Panc1 (cell line): Measurements from ENCODE around the gene IGSF5. TPM values are rescaled to one million over a fixed set of nuclear protein-coding genes. Genes with fewer than 3 reads are reported as not detected.

ENCODE experiments used
- ATAC-seq: fragments of 200-7000 bp; cut with Tn5 transposase; 2 replicates; pipeline ENCODE4 v1.9.1; 2020; ENCODE audit warnings: mild to moderate bottlenecking, moderate library complexity
- BruUV-seq: library from RNA; stranded (reverse); fragments of 400-500 nt; replicated peaks from 2 replicates; lab custom pipeline; 2021; lab: Mats Ljungman, UMichigan
- CTCF ChIA-PET: fragments of 300-600 bp; sonication (Branson Sonifier 250); formaldehyde crosslinking; loops from one replicate; lab custom pipeline; 2022; ENCODE audit warnings: antibody characterized with exemption; lab: Charles Lee
- POLR2A ChIA-PET: fragments of 300-600 bp; sonication (Branson Sonifier 250); formaldehyde crosslinking; loops from one replicate; lab custom pipeline; 2022; ENCODE audit warnings: antibody characterized with exemption; lab: Charles Lee
- DNase-seq: peaks from one replicate; pipeline ENCODE4 v3.0.0-alpha.2; 2010; ENCODE audit warnings: low read depth, low spot score
- H3K27ac ChIP-seq: 2 replicates; pipeline ENCODE4 v1.5.1; 2011; ENCODE audit warnings: mild to moderate bottlenecking, low read length, inconsistent platforms
- H3K27me3 ChIP-seq: fragments of 200-500 bp; sonication (Bioruptor generic); 2 replicates; pipeline ENCODE4 v1.6.0; 2014; ENCODE audit warnings: low read length, inconsistent platforms; ENCODE audit not compliant: control insufficient read depth, insufficient read depth
- H3K36me3 ChIP-seq: fragments of 200-500 bp; sonication (Bioruptor generic); 2 replicates; pipeline ENCODE4 v1.5.1; 2014; ENCODE audit warnings: inconsistent platforms, mild to moderate bottlenecking, low read length, moderate library complexity; ENCODE audit not compliant: control insufficient read depth, insufficient read depth
- H3K4me1 ChIP-seq: 2 replicates; pipeline ENCODE4 v1.5.1; 2011; ENCODE audit warnings: inconsistent platforms, mild to moderate bottlenecking, low read length, moderate library complexity; ENCODE audit not compliant: control insufficient read depth, insufficient read depth
- H3K4me3 ChIP-seq, 2 experiments: 2 replicates each; pipeline ENCODE4 v1.5.1; 2011 to 2012; ENCODE audit warnings: low read depth in 2 of 2, low read length in 2 of 2, mild to moderate bottlenecking in 2 of 2, inconsistent platforms in 1 of 2, moderate library complexity in 1 of 2
- H3K9me3 ChIP-seq: fragments of 200-500 bp; sonication (Bioruptor generic); 2 replicates; pipeline ENCODE4 v1.5.1; 2014; ENCODE audit warnings: low read depth, mild to moderate bottlenecking, inconsistent platforms, low read length, moderate library complexity; ENCODE audit not compliant: control insufficient read depth, insufficient read depth
- CTCF ChIP-seq: fragments of 450-650 bp; IDR thresholded peaks from 2 replicates; pipeline ENCODE4 v1.5.1; 2017; ENCODE audit warnings: mild to moderate bottlenecking
- POLR2AphosphoS5 ChIP-seq: IDR thresholded peaks from 2 replicates; pipeline ENCODE4 v1.6.1; 2012; ENCODE audit warnings: mild to moderate bottlenecking, low read depth, low read length, moderate library complexity
- REST ChIP-seq, 2 experiments: IDR thresholded peaks; 2 replicates each; pipeline ENCODE4 v1.6.1; 2011 to 2012; ENCODE audit warnings: low read depth in 2 of 2, control low read depth in 1 of 2, low read length in 1 of 2, mild to moderate bottlenecking in 1 of 2, moderate library complexity in 1 of 2; ENCODE audit not compliant: insufficient read depth in 1 of 2
- SIN3A ChIP-seq: IDR thresholded peaks from 2 replicates; pipeline ENCODE4 v1.6.1; 2012; ENCODE audit warnings: low read depth, mild to moderate bottlenecking, low read length, moderate library complexity, borderline replicate concordance; ENCODE audit not compliant: insufficient read depth
- TCF7L2 ChIP-seq: IDR thresholded peaks from 2 replicates; pipeline ENCODE4 v1.6.1; 2011; ENCODE audit warnings: mild to moderate bottlenecking, low read depth, low read length, inconsistent platforms
- in situ Hi-C: cut with HindIII; loops from 2 replicates; pipeline ENCODE4 v1.10.0; 2016; ENCODE audit warnings: low sequenced_read_pairs, low pct_unique_long_range_greater_than_20kb
- intact Hi-C: fragments of 100-400 bp; cut with micrococcal nuclease; formaldehyde crosslinking; loops from one replicate; pipeline ENCODE4 v1.10.0; 2022; ENCODE audit not compliant: unreplicated experiment
- total RNA-seq: library from RNA; stranded (reverse); gene quantifications from one replicate; pipeline ENCODE4 v1.2.1, GENCODE V29; 2021; ENCODE audit not compliant: unreplicated experiment

Gene IGSF5
- total RNA-seq, 1 experiment from 2014 or later = not detected

- no peak overlapping the region for H3K27ac ChIP-seq
- DNase-seq (no peak), ATAC-seq (no peak)
- H3K4me3 ChIP-seq = no peak overlapping the region
- intact Hi-C loops (no loop called here), in situ Hi-C loops (no loop called here)
- no peaks in the 10 kb centered on the region for H3K9me3 ChIP-seq
- BruUV-seq = no TSS peak
- CTCF ChIA-PET = no interaction called here
- TF ChIP-seq REST (IDR thresholded peaks at IDR 0.05; ENCODE audit: insufficient read depth in 1 of 2, low read depth in 2 of 2, low read length in 1 of 2) (no peak), SIN3A (no peak), CTCF (no peak), TCF7L2 (no peak), POLR2AphosphoS5 (no peak)
- no peaks in the 10 kb centered on the region for H3K36me3 ChIP-seq
- no peaks in the 10 kb centered on the region for H3K4me1 ChIP-seq
- POLR2A ChIA-PET = no interaction called here
- no peaks in the 10 kb centered on the region for H3K27me3 ChIP-seq
These were observed 34.1 kb upstream of the IGSF5 start for GRCh38 chr21:39710866-39711265.

- Histone ChIP-seq H3K9me3 (no peaks in the 10 kb centered on the region), H3K27ac (no peak overlapping the region), H3K4me1 (no peaks in the 10 kb centered on the region), H3K36me3 (no peaks in the 10 kb centered on the region), H3K4me3 (no peak overlapping the region), H3K27me3 (no peaks in the 10 kb centered on the region)
- TF ChIP-seq REST (IDR thresholded peaks at IDR 0.05; ENCODE audit: insufficient read depth in 1 of 2, low read depth in 2 of 2, low read length in 1 of 2) = no peak
- TF ChIP-seq TCF7L2 = no peak
- TF ChIP-seq SIN3A = no peak
- TF ChIP-seq CTCF = no peak
- no peak for TF ChIP-seq POLR2AphosphoS5
- ChIA-PET POLR2A (no interaction called here), CTCF (no interaction called here)
- intact Hi-C loops (no loop called here), in situ Hi-C loops (no loop called here)
- no peak for ATAC-seq
- no peak for DNase-seq
- BruUV-seq = no TSS peak
These were observed 32.7 kb upstream of the IGSF5 start for GRCh38 chr21:39712273-39712672.
